ENCODE data around the gene DNAH1. TPM values are rescaled to one million over a fixed set of nuclear protein-coding genes. Genes with fewer than 3 reads are reported as not detected.

Gene DNAH1
- total RNA-seq, 1 donor from 2014 or later = 11.2 TPM

DNA sequence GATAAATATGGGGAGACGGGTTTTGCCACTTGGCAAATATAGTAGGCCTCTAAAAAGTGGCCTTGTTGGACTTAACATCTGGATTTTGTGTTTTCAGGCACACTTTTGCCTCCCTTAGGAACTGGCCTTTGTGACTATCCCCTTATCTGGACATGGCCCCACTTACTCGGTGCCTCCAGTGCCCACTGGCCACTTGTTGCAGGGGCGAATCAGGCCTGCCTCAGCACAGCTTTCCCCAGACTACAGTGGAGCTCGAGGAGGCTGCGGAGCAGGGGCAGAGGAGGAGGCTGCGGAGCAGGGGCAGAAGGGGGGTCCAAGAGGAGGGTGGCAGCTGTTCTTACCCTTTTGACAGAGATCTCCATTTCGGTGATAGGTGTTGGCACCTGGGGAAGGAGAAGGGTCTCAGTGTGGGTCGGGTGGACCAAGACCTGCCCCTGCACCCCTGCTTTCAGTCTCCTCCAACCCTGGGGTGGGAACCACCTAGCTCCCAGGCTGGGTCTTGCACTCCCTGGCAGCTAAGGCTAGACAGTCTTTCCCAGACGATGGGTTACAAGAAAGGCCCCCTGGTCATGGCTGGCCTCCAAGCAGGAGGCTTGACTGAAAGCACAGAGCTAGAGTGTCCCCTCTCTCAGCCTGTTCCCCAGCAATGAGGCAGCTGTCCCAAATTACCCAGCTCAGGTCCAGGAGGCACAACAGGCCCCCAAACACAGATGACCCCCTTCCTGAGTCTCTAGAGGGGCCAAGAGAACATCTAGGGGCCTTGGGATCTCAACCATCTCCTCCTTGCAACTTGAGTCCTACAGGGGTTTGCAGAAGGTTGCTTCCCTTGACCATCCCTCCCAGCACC lies 122.7 kb downstream of the DNAH1 start:
- ATAC-seq (no peak), DNase-seq (no peak)
- Histone ChIP-seq H3K27me3 (no peaks in the 10 kb centered on the region), H3K27ac (no peak overlapping the region), H3K4me1 (peaks cover under 1% of the 10 kb centered on the region), H3K9me3 (no peaks in the 10 kb centered on the region), H3K36me3 (no peaks in the 10 kb centered on the region), H3K4me3 (no peak overlapping the region)
- intact Hi-C loops (cut with DNase I) = no loop called here
- TF ChIP-seq, protein P1, sequence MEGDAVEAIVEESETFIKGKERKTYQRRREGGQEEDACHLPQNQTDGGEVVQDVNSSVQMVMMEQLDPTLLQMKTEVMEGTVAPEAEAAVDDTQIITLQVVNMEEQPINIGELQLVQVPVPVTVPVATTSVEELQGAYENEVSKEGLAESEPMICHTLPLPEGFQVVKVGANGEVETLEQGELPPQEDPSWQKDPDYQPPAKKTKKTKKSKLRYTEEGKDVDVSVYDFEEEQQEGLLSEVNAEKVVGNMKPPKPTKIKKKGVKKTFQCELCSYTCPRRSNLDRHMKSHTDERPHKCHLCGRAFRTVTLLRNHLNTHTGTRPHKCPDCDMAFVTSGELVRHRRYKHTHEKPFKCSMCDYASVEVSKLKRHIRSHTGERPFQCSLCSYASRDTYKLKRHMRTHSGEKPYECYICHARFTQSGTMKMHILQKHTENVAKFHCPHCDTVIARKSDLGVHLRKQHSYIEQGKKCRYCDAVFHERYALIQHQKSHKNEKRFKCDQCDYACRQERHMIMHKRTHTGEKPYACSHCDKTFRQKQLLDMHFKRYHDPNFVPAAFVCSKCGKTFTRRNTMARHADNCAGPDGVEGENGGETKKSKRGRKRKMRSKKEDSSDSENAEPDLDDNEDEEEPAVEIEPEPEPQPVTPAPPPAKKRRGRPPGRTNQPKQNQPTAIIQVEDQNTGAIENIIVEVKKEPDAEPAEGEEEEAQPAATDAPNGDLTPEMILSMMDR (IDR thresholded peaks at IDR 0.05) = no peak

DNA sequence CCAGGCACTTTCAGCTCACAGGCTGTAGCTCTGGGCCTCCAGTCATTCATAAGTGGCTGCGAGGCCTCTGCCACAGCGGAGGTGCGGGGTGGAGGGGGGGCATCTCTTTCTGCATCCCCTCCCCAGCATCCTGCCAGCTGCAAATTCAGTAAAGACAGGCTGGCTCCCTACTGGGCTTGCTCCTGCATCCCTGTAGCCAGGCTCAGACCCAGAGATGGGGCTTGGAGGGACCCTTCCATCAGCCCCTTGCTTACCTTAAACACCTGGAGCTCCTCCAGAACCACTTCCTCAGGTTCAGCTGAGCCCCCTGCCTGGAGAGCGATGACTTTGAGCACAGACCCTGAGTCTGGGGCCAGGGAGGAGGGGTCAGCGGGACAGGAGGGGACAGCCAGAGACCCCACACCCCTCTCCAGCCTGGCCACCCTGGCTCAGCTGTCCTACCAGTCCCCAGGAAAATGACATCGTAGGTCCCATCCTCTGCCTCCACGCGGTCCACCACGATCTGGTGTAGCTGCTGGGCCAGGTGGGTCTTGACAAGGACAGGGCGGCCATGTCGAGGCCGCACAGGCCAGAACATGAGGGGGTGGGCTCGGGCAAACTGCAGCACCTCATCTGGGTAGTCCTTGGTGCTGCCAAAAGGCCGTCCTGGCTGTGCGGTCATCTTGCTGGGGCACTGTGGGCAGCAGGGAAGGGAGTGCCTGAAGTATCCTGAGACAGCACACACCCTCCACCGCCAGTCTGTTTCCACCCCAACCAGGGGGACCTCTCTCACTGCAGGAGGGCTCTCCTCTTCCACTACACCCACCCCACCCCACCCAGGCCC lies 123.5 kb downstream of the DNAH1 start:
- TF ChIP-seq, protein P1 (IDR thresholded peaks at IDR 0.05) = no peak
- Histone ChIP-seq H3K4me3 (no peak overlapping the region), H3K4me1 (no peaks in the 10 kb centered on the region), H3K36me3 (no peaks in the 10 kb centered on the region), H3K9me3 (no peaks in the 10 kb centered on the region), H3K27me3 (no peaks in the 10 kb centered on the region), H3K27ac (no peak overlapping the region)
- intact Hi-C loops (cut with DNase I) = no loop called here
- ATAC-seq (no peak), DNase-seq (peak; percentile 60)

DNA sequence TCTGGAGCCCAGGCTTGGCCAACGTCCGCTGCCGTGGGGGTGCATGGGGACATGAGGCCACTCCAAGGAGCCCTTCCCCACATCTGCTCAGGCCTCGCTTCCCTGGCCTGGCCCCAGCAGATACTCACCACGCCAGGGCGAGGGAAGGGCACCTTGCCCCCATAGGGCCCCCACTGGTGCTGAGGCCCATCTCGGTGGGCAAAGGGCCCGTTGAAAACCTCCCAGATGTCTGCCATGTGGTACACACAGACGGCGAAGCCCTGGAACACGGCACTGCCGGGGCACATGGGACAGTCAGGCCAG lies 124.1 kb downstream of the DNAH1 start:
- Histone ChIP-seq H3K4me1 (peaks cover 5% of the 10 kb centered on the region), H3K9me3 (no peaks in the 10 kb centered on the region), H3K4me3 (no peak overlapping the region), H3K36me3 (no peaks in the 10 kb centered on the region), H3K27me3 (no peaks in the 10 kb centered on the region), H3K27ac (no peak overlapping the region)
- DNase-seq (peak; percentile 56), ATAC-seq (no peak)
- intact Hi-C loops (cut with DNase I) = no loop called here
- TF ChIP-seq, protein P1 (IDR thresholded peaks at IDR 0.05) = no peak

DNA sequence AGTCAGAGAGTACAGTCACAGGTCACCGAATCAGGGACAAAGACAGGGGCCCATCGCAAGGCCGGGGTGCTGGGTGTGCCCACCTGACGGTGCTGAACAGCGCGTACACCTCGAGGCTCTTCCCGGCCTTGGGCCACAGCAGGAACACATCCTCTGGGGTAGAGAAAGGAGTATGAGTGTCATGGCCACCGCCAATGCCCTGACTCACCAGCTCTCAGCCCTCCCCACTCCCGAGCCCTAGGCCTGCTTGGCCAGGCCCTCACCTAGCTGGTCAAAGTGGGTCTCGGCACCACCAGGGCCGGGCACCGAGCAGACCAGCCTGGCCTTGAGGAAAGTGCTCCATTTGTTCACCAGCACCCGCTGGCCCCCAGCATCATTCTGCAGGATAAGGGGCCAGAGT lies 124.6 kb downstream of the DNAH1 start:
- no peak overlapping the region for H3K4me3 ChIP-seq
- ATAC-seq (no peak), DNase-seq (peak; percentile 51)
- H3K4me1 ChIP-seq = peaks cover 5% of the 10 kb centered on the region
- H3K27ac ChIP-seq = no peak overlapping the region
- H3K9me3 ChIP-seq = no peaks in the 10 kb centered on the region
- no peaks in the 10 kb centered on the region for H3K36me3 ChIP-seq
- intact Hi-C loops (cut with DNase I) = no loop called here
- TF ChIP-seq, protein P1 (IDR thresholded peaks at IDR 0.05) = no peak
- H3K27me3 ChIP-seq = no peaks in the 10 kb centered on the region

DNA sequence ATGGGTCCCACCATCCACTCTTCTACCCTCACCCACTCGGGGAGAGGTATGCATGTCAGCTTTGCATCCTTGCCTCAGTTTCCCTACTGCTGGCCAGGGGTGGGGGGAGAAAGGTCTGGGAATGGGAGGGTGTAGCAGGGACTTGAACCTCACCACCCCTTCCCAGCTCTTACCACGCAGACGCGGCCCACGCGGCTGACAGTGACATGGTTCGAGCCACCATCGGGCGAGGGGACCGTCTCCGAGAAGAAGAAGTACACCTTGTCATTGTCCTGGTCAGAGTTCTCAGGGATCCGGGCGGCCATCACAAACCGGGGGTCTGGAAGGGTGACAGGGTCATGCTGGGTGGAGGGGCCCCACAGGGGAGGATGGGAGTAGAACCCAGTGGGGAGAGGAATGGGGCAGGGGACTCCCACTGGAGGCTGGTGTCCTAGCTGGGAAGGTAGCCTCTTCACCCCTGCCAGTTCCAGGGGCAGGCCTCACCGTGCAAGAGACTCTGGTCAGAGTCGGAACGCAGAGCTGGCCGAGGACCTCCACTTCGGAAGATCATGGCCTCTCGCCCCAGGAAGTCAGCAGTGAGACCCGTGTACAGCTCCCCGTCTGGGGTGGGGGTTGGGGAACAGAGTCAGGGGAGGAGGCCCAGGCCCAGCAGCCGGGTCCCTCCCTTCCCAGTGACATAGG lies 125.1 kb downstream of the DNAH1 start:
- H3K4me3 ChIP-seq = no peak overlapping the region

More for the DNA sequence above, 125.1 kb downstream of the DNAH1 start:
- DNase-seq (peak; percentile 59), ATAC-seq (no peak)
- Histone ChIP-seq H3K36me3 (no peaks in the 10 kb centered on the region), H3K27ac (no peak overlapping the region), H3K9me3 (no peaks in the 10 kb centered on the region), H3K4me1 (peaks cover 5% of the 10 kb centered on the region), H3K27me3 (no peaks in the 10 kb centered on the region)
- intact Hi-C loops (cut with DNase I) = no loop called here
- TF ChIP-seq, protein P1 (IDR thresholded peaks at IDR 0.05) = no peak
